K562 (cell line): ENCODE results near the gene DNAJC30. TPM values are rescaled to one million over a fixed set of nuclear protein-coding genes. Genes with fewer than 3 reads are reported as not detected.
A peak's percentile ranks its signal among the peaks of the same experiment; 100 is the strongest.

Source experiments
- ATF1 ChIP-seq, 2 experiments: fragments of 450-650 bp in 1 of 2; IDR thresholded peaks; 2 replicates each; pipeline ENCODE4 v1.6.1; 2016; ENCODE audit warnings: missing compliant biosample characterization in 1 of 2, missing genetic modification characterization in 1 of 2
- CBX8 ChIP-seq: fragments of 200-600 bp; sonication (generic); IDR thresholded peaks from 2 replicates; pipeline ENCODE4 v1.6.1; 2012; ENCODE audit warnings: borderline replicate concordance, mixed run types, low read depth, mild to moderate bottlenecking, moderate library complexity, mixed read lengths, low read length, control low read depth, inconsistent platforms; ENCODE audit not compliant: poor library complexity, severe bottlenecking; ENCODE audit errors: extremely low read depth
- DNMT1 ChIP-seq: fragments of 450-650 bp; IDR thresholded peaks from 2 replicates; pipeline ENCODE4 v1.6.1; 2016; ENCODE audit warnings: antibody characterized with exemption, mild to moderate bottlenecking
- EGR1 ChIP-seq: fragments of 450-650 bp; conservative IDR thresholded peaks from 2 replicates; pipeline ENCODE4 v1.6.1; 2017; ENCODE audit warnings: mild to moderate bottlenecking
- FIP1L1 ChIP-seq: fragments of 200-400 bp; formaldehyde crosslinking; IDR thresholded peaks from 2 replicates; pipeline ENCODE4 v1.6.1; 2018; ENCODE audit warnings: mild to moderate bottlenecking, low read depth, low read length; ENCODE audit not compliant: poor library complexity, severe bottlenecking
- FOXK2 ChIP-seq, 2 experiments: fragments of 450-650 bp; IDR thresholded peaks in 1 of 2; conservative IDR thresholded peaks in 1 of 2; 2 replicates each; pipeline ENCODE4 v1.6.1; 2016; ENCODE audit warnings: low read depth in 2 of 2, mild to moderate bottlenecking in 1 of 2
- ID3 ChIP-seq, 2 experiments: fragments of 250-450 bp in 1 of 2; fragments of 450-650 bp in 1 of 2; sonication (Bioruptor Pico) in 1 of 2; IDR thresholded peaks; 2 replicates each; pipeline versions ENCODE4 v1.6.1 to v1.8.0; 2016 to 2021; ENCODE audit warnings: mild to moderate bottlenecking in 2 of 2, moderate library complexity in 2 of 2, missing compliant biosample characterization in 1 of 2, missing genetic modification characterization in 1 of 2
- ILK ChIP-seq: fragments of 450-650 bp; IDR thresholded peaks from 2 replicates; pipeline ENCODE4 v1.6.1; 2016; ENCODE audit warnings: missing genetic modification characterization, low read depth, mild to moderate bottlenecking, missing compliant biosample characterization, moderate library complexity, borderline replicate concordance
- KDM1A ChIP-seq, 2 experiments: fragments of 450-650 bp; IDR thresholded peaks; 2 replicates each; pipeline ENCODE4 v1.6.1; 2016; ENCODE audit warnings: mild to moderate bottlenecking in 2 of 2
- MTA1 ChIP-seq: fragments of 450-650 bp; IDR thresholded peaks from 2 replicates; pipeline ENCODE4 v1.6.1; 2017; ENCODE audit warnings: borderline replicate concordance
- NELFE ChIP-seq: IDR thresholded peaks from 2 replicates; pipeline ENCODE4 v1.6.1; 2011; ENCODE audit warnings: mild to moderate bottlenecking; ENCODE audit not compliant: insufficient read depth, insufficient read length
- NFE2L1 ChIP-seq: fragments of 450-650 bp; IDR thresholded peaks from 2 replicates; pipeline ENCODE4 v1.6.1; 2016; ENCODE audit warnings: missing genetic modification characterization, low read depth, mild to moderate bottlenecking, missing compliant biosample characterization, moderate library complexity, borderline replicate concordance
- POLR3A ChIP-seq: IDR thresholded peaks from 2 replicates; pipeline ENCODE4 v1.6.1; 2011; ENCODE audit warnings: borderline replicate concordance, mild to moderate bottlenecking, moderate library complexity; ENCODE audit not compliant: insufficient read length, insufficient read depth; ENCODE audit errors: extremely low read depth
- PRDM10 ChIP-seq: fragments of 450-650 bp; IDR thresholded peaks from 2 replicates; pipeline ENCODE4 v1.6.1; 2018; ENCODE audit not compliant: partially characterized antibody
- SMARCE1 ChIP-seq: fragments of 450-650 bp; IDR thresholded peaks from 2 replicates; pipeline ENCODE4 v1.7.1; 2016; ENCODE audit warnings: mild to moderate bottlenecking
- SREBF1 ChIP-seq: fragments of 150-350 bp; IDR thresholded peaks from 2 replicates; pipeline ENCODE4 v1.6.1; 2014; ENCODE audit warnings: antibody characterized with exemption, low read depth, low read length, borderline replicate concordance
- TAF7 ChIP-seq: fragments of 450-650 bp; IDR thresholded peaks from 2 replicates; pipeline ENCODE4 v1.6.1; 2016; ENCODE audit warnings: missing genetic modification characterization, missing compliant biosample characterization
- ZNF121 ChIP-seq: sonication (generic); formaldehyde crosslinking; conservative IDR thresholded peaks from 2 replicates; pipeline ENCODE4 v1.8.0; 2022; ENCODE audit warnings: missing genetic modification reagents
- ZNF165 ChIP-seq: fragments of 250-450 bp; sonication (Bioruptor Pico); IDR thresholded peaks from 2 replicates; pipeline ENCODE4 v1.4.0; 2020; ENCODE audit warnings: borderline replicate concordance
- ZNF589 ChIP-seq: fragments of 200-800 bp; sonication (Bioruptor generic); IDR thresholded peaks from 2 replicates; pipeline ENCODE4 v1.6.1; 2016; ENCODE audit warnings: low read depth, missing genetic modification characterization, missing compliant biosample characterization
- ZNF695 ChIP-seq: fragments of 450-650 bp; formaldehyde crosslinking; IDR thresholded peaks from 2 replicates; pipeline ENCODE4 v1.4.0; 2020; ENCODE audit warnings: mild to moderate bottlenecking, moderate library complexity
- polyA plus RNA-seq, 8 experiments: library from polyadenylated mRNA; depleted of rRNA in 4 of 8; stranded (reverse) in 5 of 8; unstranded in 3 of 8; fragments of >200 nt; fragmentation: Nextera tagmentation in 2 of 8; fragmentation: Illumina TruSeq in 1 of 8; extraction: Ambion mirVana in 2 of 8; extraction: Trizol in 1 of 8; gene quantifications; 2 replicates each; pipeline versions ENCODE4 v1.2.1 to v1.2.3, GENCODE V29; 2011 to 2014; ENCODE audit warnings: inconsistent platforms in 1 of 8, missing spikeins in 1 of 8
- total RNA-seq, 7 experiments: library from RNA; depleted of rRNA in 6 of 7; stranded (reverse); fragments of >200 nt in 6 of 7; fragmentation: Illumina TruSeq in 2 of 7; extraction: Trizol in 2 of 7; gene quantifications; 2 replicates each; pipeline versions ENCODE4 v1.2.1 to v1.2.3, GENCODE V29; 2011 to 2021; ENCODE audit warnings: low replicate concordance in 1 of 7

The DNAJC30 gene
- total and polyA plus RNA-seq, 9 of the 15 experiments (the other 6 are each of a cell fraction or from before 2014, with no cell fraction given): 1.1 to 11.3 (median 4.6) TPM

- TF ChIP-seq POLR3A (no peak), ID3 (CRISPR knock-in tag; IDR thresholded peaks at IDR 0.05) (no peak), ID3 (tag; IDR thresholded peaks at IDR 0.05) (0 out of 2 replicates have a peak, but pooled peaks have one; percentile 46), SREBF1 (no peak), ATF1 (CRISPR knock-in tag; IDR thresholded peaks at IDR 0.05) (no peak), ATF1 (tag; IDR thresholded peaks at IDR 0.05) (peak; percentile 65), ZNF121 (CRISPR knock-in tag) (peak; percentile 86), SMARCE1 (peak; percentile 80), ZNF589 (CRISPR knock-in tag) (0 out of 2 replicates have a peak, but pooled peaks have one; percentile 33), NELFE (no peak), EGR1 (peak; percentile 25; the same call in 1 of the 2 replicates), NFE2L1 (tag) (no peak), ZNF695 (CRISPR knock-in tag) (no peak), ZNF165 (no peak), KDM1A (IDR thresholded peaks at IDR 0.05) (peak in 1 of 2 experiments; percentile 67; a peak in 2 of 4 replicates), CBX8 (no peak), MTA1 (no peak), FOXK2 (conservative IDR thresholded peaks at IDR 0.05 in 1 of 2, IDR thresholded peaks at IDR 0.05 in 1 of 2; ENCODE audit: low read depth in 2 of 2) (0 out of 4 replicates have a peak, but pooled peaks of 1 of the 2 experiments have one; percentile 13), TAF7 (tag) (0 out of 2 replicates have a peak, but pooled peaks have one; percentile 59), ILK (tag) (no peak), PRDM10 (peak; percentile 64), DNMT1 (no peak), FIP1L1 (peak; percentile 40)
Measured at GRCh38 chr7:73683788-73684693, 788 bp upstream of the DNAJC30 start (continued).
